CD8-positive, alpha-beta memory T cell (primary cell): ENCODE data around the gene OSGIN1. TPM values are rescaled to one million over a fixed set of nuclear protein-coding genes. Genes with fewer than 3 reads are reported as not detected.

ENCODE experiments used
- CTCF ChIA-PET: fragments of 350-600 bp; sonication (Branson Sonifier 250); formaldehyde crosslinking; loops from one replicate; lab custom pipeline; 2021; ENCODE audit warnings: antibody characterized with exemption; lab: Charles Lee
- POLR2A ChIA-PET: fragments of 350-600 bp; sonication (Branson Sonifier 250); formaldehyde crosslinking; loops from one replicate; lab custom pipeline; 2021; ENCODE audit warnings: antibody characterized with exemption; lab: Charles Lee
- DNase-seq, 5 donors: peaks; one replicate each; pipeline versions ENCODE4 v3.0.0 to v3.0.0-alpha.2; 2020 to 2022; ENCODE audit warnings: mixed read lengths in 1 of 5
- H3K27ac ChIP-seq: one replicate; pipeline ENCODE4 v1.7.0; 2013; ENCODE audit warnings: low read depth, mild to moderate bottlenecking, low read length, moderate library complexity
- H3K27me3 ChIP-seq: 2 replicates; pipeline ENCODE4 v1.7.0; 2013; ENCODE audit warnings: low read length, mild to moderate bottlenecking; ENCODE audit not compliant: insufficient read depth, poor library complexity, severe bottlenecking
- H3K36me3 ChIP-seq: 2 replicates; pipeline ENCODE4 v1.7.0; 2013; ENCODE audit warnings: mild to moderate bottlenecking, low read length, moderate library complexity; ENCODE audit not compliant: insufficient read depth
- H3K4me1 ChIP-seq: 2 replicates; pipeline ENCODE4 v1.7.0; 2013; ENCODE audit warnings: mild to moderate bottlenecking, low read length, moderate library complexity; ENCODE audit not compliant: insufficient read depth
- H3K4me3 ChIP-seq: 2 replicates; pipeline ENCODE4 v1.7.0; 2013; ENCODE audit warnings: mild to moderate bottlenecking, low read length
- H3K9me3 ChIP-seq: 2 replicates; pipeline ENCODE4 v1.7.0; 2013; ENCODE audit warnings: mild to moderate bottlenecking, low read length
- H3K27ac Mint-ChIP-seq, 8 donors: one replicate each; pipeline ENCODE4 v1.8.0; 2020 to 2021; ENCODE audit warnings: mixed read lengths in 8 of 8, mild to moderate bottlenecking in 6 of 8, inconsistent platforms in 3 of 8, moderate library complexity in 3 of 8
- H3K27me3 Mint-ChIP-seq, 2 donors: one replicate each; pipeline ENCODE4 v1.8.0; 2020 to 2021; ENCODE audit warnings: mixed read lengths in 2 of 2, mild to moderate bottlenecking in 1 of 2, moderate library complexity in 1 of 2
- H3K36me3 Mint-ChIP-seq, 3 donors: one replicate each; pipeline ENCODE4 v1.8.0; 2020 to 2021; ENCODE audit warnings: mixed read lengths in 3 of 3, inconsistent platforms in 1 of 3, mild to moderate bottlenecking in 1 of 3
- H3K4me1 Mint-ChIP-seq, 3 donors: one replicate each; pipeline ENCODE4 v1.8.0; 2020 to 2021; ENCODE audit warnings: mixed read lengths in 3 of 3, inconsistent platforms in 1 of 3, mild to moderate bottlenecking in 1 of 3
- H3K4me3 Mint-ChIP-seq, 7 donors: one replicate each; pipeline ENCODE4 v1.8.0; 2020 to 2021; ENCODE audit warnings: mixed read lengths in 7 of 7, mild to moderate bottlenecking in 6 of 7, moderate library complexity in 4 of 7, inconsistent platforms in 2 of 7
- H3K9me3 Mint-ChIP-seq, 5 donors: one replicate each; pipeline ENCODE4 v1.8.0; 2020 to 2022; ENCODE audit warnings: mixed read lengths in 5 of 5, mild to moderate bottlenecking in 3 of 5, moderate library complexity in 2 of 5, inconsistent platforms in 1 of 5
- polyA plus RNA-seq: library from polyadenylated mRNA; unstranded; fragments of 300-500 nt; fragmentation: Illumina TruSeq; gene quantifications from one replicate; pipeline ENCODE4 v1.2.3, GENCODE V29; 2021
- total RNA-seq, 2 experiments: library from RNA; stranded (reverse); gene quantifications; one replicate each; pipeline ENCODE4 v1.2.3, GENCODE V29; 2021

Gene OSGIN1
- total and polyA plus RNA-seq, 3 experiments from 2014 or later, result 0.21 to 0.86 (median 0.83) TPM

DNA sequence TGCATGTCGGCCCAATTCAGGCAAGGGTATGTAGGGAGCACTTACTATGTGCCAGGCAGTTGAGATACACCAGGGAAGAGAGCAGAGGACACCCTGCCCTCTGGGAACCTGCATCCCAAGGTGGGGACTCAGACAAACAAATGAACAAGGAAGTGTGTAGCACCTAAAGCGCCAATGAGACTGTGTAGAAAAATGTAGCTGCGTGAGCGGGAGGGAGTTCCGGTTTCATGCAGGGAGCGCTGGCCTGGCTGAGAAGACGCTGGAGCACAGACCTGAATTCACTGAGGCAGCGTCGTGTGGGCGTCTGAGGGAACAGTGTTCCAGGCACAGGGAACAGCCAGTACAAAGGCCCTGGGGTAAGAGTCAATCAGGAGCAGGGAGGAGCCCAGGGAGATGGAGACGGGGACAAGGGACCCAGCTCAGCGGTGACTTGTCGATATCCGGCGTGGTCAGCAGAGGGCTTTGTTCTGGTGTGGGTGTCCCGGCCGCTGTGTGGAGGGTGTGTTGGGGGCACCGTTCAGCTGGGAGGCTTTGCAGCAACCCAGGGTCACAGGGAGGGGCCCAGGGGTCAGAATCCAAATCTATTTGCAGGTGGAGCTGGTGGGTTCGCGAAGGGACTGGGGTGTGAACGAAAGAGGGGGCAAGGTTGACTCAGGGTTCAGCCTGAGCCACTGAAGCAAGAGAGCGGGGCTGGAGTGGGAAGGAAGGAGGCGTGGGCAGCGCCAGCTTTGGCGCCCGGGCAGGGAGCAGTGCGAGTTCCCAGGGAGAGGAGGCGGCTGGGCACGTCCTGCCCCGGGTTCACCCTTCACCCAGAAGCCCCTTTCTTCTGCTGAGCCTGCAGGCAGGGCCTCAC lies 17.8 kb upstream of the OSGIN1 start:
- no peak overlapping the region for H3K27ac ChIP-seq
- no peak overlapping the region for H3K27ac Mint-ChIP-seq
- no peaks in the 10 kb centered on the region for H3K4me1 ChIP-seq
- H3K27me3 ChIP-seq, result no peaks in the 10 kb centered on the region
- ChIA-PET POLR2A (no interaction called here), CTCF (interaction anchor here (1.2 kb wide), 1 partner anchor 12 kb away, joined by 3 read pairs; no protein-coding TSS in a partner anchor)
- peaks cover 4 to 7% of the 10 kb centered on the region in 2 donors for H3K27me3 Mint-ChIP-seq
- H3K4me3 ChIP-seq, result no peak overlapping the region
- H3K4me3 Mint-ChIP-seq, result no peak overlapping the region
- H3K36me3 Mint-ChIP-seq, result peaks cover 0 to 2% (median 0%) of the 10 kb centered on the region in 3 donors
- no peaks in the 10 kb centered on the region for H3K36me3 ChIP-seq
- no peaks in the 10 kb centered on the region for H3K9me3 Mint-ChIP-seq
- H3K9me3 ChIP-seq, result no peaks in the 10 kb centered on the region
- no peak for DNase-seq
- peaks cover 0 to 3% (median 0%) of the 10 kb centered on the region in 3 donors for H3K4me1 Mint-ChIP-seq

DNA sequence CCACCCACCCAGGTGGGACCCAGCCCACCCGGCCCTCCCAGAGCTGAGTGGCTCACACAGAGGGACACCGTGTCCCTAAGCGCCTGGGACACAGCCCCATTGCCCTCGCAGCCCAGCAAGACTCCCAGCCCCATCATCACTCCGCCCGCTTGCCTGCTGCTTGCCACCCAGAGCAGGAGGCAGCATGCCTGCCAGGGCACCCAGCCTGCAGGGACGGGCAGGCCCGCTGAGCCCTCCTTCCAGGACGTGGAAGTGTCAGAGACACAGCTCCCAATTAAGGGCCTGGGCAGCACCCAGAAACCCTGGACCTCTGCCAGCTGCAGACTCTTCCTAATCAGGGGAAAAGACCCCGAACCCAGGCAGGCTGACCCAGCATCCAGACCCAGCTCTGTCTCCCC lies 17.2 kb upstream of the OSGIN1 start:
- Mint-ChIP-seq H3K27me3 (peaks cover 4 to 7% of the 10 kb centered on the region in 2 donors), H3K4me3 (no peak overlapping the region), H3K9me3 (peaks cover 0 to 2% (median 0%) of the 10 kb centered on the region in 5 donors), H3K27ac (no peak overlapping the region), H3K4me1 (peaks cover 0 to 3% (median 0%) of the 10 kb centered on the region in 3 donors), H3K36me3 (peaks cover 0 to 2% (median 0%) of the 10 kb centered on the region in 3 donors)
- ChIA-PET POLR2A (no interaction called here), CTCF (interaction anchor here (1.2 kb wide), 1 partner anchor 11 kb away, joined by 3 read pairs; no protein-coding TSS in a partner anchor)
- H3K27ac ChIP-seq, result no peak overlapping the region
- H3K9me3 ChIP-seq, result no peaks in the 10 kb centered on the region
- H3K4me1 ChIP-seq, result no peaks in the 10 kb centered on the region
- no peak for DNase-seq
- no peaks in the 10 kb centered on the region for H3K27me3 ChIP-seq
- no peak overlapping the region for H3K4me3 ChIP-seq
- H3K36me3 ChIP-seq, result no peaks in the 10 kb centered on the region

DNA sequence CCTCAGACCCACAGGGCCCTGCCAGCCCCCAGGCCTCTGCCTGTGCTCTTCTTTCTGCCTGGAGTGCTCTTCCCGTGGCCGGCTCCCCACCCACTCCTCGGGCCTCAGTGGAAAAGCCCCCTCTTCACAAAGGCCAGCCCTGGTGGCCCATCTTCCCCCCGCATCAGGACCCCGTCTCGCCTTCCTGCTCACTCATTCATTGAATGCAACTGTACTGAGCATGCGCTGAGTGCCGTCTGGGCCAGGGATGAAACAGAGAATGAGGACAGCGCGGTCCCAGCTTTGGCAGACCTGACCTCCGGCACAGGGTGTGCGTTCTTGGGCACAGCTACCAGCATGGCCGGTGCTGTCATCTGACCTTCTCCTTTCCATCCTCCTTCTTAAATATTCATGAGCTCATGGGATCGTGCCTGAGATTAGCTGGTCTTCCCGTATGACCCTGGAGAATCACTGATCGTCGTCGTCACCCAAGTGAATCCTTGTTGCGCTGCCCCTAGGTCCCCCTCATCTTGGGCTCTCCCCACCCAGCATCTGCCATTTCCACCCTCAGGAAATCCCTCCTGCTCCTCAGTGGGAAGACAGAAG lies 16.4 kb upstream of the OSGIN1 start:
- no peaks in the 10 kb centered on the region for H3K9me3 ChIP-seq
- no peak for DNase-seq
- H3K27me3 ChIP-seq, result no peaks in the 10 kb centered on the region
- H3K36me3 ChIP-seq, result no peaks in the 10 kb centered on the region
- no peak overlapping the region for H3K4me3 ChIP-seq
- ChIA-PET CTCF (interaction anchor here (1.3 kb wide), 1 partner anchor 10 kb away, joined by 5 read pairs; no protein-coding TSS in a partner anchor), POLR2A (no interaction called here)
- Mint-ChIP-seq H3K27ac (no peak overlapping the region), H3K36me3 (peaks cover 0 to 2% (median 0%) of the 10 kb centered on the region in 3 donors), H3K4me3 (no peak overlapping the region), H3K9me3 (peaks cover 0 to 2% (median 0%) of the 10 kb centered on the region in 5 donors), H3K4me1 (peaks cover 0 to 3% (median 0%) of the 10 kb centered on the region in 3 donors), H3K27me3 (peaks cover 4 to 7% of the 10 kb centered on the region in 2 donors)
- no peak overlapping the region for H3K27ac ChIP-seq
- no peaks in the 10 kb centered on the region for H3K4me1 ChIP-seq

DNA sequence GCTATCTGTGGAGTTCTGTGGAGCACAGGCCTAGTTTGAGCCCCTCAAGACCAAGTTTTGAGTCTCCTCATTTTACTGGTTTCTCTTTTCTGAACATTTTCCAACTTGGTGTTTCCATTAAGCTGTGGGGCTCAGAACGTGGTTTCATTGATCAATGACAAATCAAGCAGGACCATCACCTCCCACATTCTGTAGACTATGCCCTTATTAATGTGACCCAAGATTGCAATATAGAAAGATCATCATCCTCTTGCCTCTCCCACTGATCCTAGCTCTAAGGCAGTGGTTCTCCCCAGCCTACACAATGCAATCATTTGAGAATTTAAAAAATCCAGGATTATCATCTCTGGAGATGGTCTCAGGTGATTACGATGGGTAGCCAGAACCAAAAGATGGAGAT lies 15.8 kb upstream of the OSGIN1 start:
- Mint-ChIP-seq H3K4me3 (no peak overlapping the region), H3K27ac (no peak overlapping the region)
- CTCF ChIA-PET, result interaction anchor here (0.8 to 1.3 kb wide), 2 partner anchors 11 to 19 kb away, joined by 4 to 5 read pairs; no protein-coding TSS in a partner anchor

DNA sequence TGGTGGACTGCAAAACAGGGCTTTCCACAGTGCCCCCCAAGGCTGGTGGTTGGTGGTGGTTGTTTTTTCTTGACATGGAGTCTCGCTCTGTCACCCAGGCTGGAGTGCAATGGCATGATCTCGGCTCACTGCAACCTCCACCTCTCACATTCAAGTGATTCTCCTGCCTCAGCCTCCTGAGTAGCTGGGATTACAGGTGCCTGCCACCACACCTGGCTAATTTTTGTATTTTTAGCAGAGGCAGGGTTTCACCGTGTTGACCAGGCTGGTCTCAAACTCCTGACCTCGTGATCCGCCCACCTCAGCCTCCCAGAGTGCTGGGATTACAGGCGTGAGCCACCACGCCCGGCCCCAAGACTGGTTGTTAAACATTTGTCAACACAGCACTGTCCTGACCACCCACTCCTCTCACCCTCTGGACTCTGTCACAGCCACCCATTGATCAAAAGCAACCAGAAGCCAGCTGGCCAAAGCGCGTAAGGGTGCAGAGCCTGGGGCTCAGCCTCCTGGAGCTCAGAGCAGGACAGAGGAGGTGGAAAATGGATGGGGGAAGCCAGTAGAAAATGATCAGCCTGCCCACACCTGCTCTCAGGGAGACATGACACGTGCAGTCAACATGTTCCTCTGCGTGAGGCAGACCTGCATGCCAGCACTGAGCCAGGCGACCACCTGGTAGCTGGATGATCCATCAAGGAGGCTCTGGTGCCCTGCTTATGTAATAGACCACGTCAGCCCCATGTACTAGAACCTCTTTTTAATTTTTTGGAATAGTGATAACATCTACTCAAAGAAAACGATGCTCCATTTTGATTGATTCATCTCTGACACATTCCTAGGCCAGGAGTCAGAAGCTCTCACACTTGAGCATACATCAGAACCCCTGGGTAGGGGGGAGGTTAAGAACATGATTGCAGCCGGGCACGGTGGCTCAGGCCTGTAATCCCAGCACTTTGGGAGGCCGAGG lies 14.8 kb upstream of the OSGIN1 start:
- no peak overlapping the region for H3K27ac ChIP-seq
- Mint-ChIP-seq H3K4me1 (peaks cover 0 to 3% (median 0%) of the 10 kb centered on the region in 3 donors), H3K9me3 (peaks cover 0 to 2% (median 0%) of the 10 kb centered on the region in 5 donors), H3K36me3 (peaks cover 0 to 2% (median 0%) of the 10 kb centered on the region in 3 donors), H3K27ac (no peak overlapping the region), H3K27me3 (peaks cover 4 to 7% of the 10 kb centered on the region in 2 donors), H3K4me3 (no peak overlapping the region)
- H3K27me3 ChIP-seq, result no peaks in the 10 kb centered on the region
- H3K9me3 ChIP-seq, result no peaks in the 10 kb centered on the region
- H3K4me1 ChIP-seq, result no peaks in the 10 kb centered on the region
- POLR2A ChIA-PET, result no interaction called here
- CTCF ChIA-PET, result interaction anchor here (0.8 to 1.3 kb wide), 2 partner anchors 11 to 18 kb away, joined by 4 to 5 read pairs; no protein-coding TSS in a partner anchor
- no peak overlapping the region for H3K4me3 ChIP-seq
- no peaks in the 10 kb centered on the region for H3K36me3 ChIP-seq
- DNase-seq, result no peak

More for the DNA sequence above, 15.8 kb upstream of the OSGIN1 start:
- H3K36me3 ChIP-seq, result no peaks in the 10 kb centered on the region
- no peaks in the 10 kb centered on the region for H3K27me3 ChIP-seq
- peaks cover 4 to 7% of the 10 kb centered on the region in 2 donors for H3K27me3 Mint-ChIP-seq
- H3K9me3 Mint-ChIP-seq, result peaks cover 0 to 2% (median 0%) of the 10 kb centered on the region in 5 donors
- H3K4me1 Mint-ChIP-seq, result peaks cover 0 to 3% (median 0%) of the 10 kb centered on the region in 3 donors
- no peaks in the 10 kb centered on the region for H3K4me1 ChIP-seq
- H3K4me3 ChIP-seq, result no peak overlapping the region
- no peak overlapping the region for H3K27ac ChIP-seq
- DNase-seq, result no peak
- H3K9me3 ChIP-seq, result no peaks in the 10 kb centered on the region
- peaks cover 0 to 2% (median 0%) of the 10 kb centered on the region in 3 donors for H3K36me3 Mint-ChIP-seq
- POLR2A ChIA-PET, result no interaction called here

DNA sequence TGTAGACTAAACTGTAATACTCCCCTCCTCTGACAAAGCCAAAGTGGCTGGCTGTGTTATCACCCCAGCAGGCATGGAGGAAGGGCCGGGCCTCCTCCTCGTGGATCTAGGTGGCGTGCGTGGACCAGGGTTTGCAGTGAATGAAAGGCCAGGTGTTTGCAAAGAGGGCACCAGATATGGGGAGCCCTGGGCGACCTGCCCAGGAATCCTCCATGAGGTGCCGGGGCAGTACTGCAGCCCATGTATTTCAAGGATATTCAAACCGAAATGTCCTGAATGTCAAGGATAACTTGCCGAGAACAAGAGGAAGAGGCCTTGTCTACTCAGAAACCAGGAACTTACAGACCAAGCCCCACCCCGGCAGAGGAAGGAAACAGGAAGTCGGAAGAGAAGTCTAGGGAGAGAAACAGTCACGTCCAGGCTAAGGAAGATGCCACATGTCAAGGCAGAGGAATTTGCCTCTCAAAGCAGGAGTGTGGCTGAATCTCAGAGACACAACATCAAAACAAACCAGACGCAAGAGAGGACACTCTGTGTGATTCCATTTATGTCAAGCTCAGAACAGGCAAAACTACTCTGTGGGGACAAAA lies 13.7 kb upstream of the OSGIN1 start:
- peak overlapping the region in 1 of 8 donors; percentile 23 for H3K27ac Mint-ChIP-seq
- H3K4me1 ChIP-seq, result no peaks in the 10 kb centered on the region
- peaks cover 0 to 2% (median 0%) of the 10 kb centered on the region in 3 donors for H3K36me3 Mint-ChIP-seq
- ChIA-PET CTCF (no interaction called here), POLR2A (no interaction called here)
- H3K4me1 Mint-ChIP-seq, result peaks cover 0 to 3% (median 0%) of the 10 kb centered on the region in 3 donors
- no peak overlapping the region for H3K4me3 Mint-ChIP-seq
- no peak overlapping the region for H3K27ac ChIP-seq
- no peak for DNase-seq
- H3K27me3 ChIP-seq, result no peaks in the 10 kb centered on the region
- peaks cover 4 to 6% of the 10 kb centered on the region in 2 donors for H3K27me3 Mint-ChIP-seq
- no peak overlapping the region for H3K4me3 ChIP-seq
- no peaks in the 10 kb centered on the region for H3K9me3 ChIP-seq
- H3K9me3 Mint-ChIP-seq, result peaks cover 0 to 2% (median 0%) of the 10 kb centered on the region in 5 donors
- no peaks in the 10 kb centered on the region for H3K36me3 ChIP-seq

DNA sequence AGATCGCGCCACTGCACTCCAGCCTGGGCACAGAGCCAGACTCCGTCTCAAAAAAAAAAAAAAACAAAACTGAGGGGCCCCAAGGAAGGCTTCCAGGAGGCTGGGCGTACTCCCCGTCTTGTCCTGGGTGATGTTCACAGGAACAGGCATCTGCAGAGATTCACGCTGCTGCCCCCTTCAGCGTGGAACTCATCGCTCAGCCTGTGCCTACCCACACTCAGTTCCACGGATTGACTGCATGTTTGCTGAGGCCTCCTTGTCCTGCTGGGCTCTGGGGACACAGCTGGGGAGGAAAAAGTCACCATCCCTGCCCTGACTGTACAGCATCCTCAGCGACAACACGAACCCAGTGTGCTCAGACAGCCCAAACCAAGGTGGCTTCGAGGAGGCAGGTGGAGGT lies 12.9 kb upstream of the OSGIN1 start:
- H3K9me3 ChIP-seq, result no peaks in the 10 kb centered on the region
- no peaks in the 10 kb centered on the region for H3K27me3 ChIP-seq
- no peaks in the 10 kb centered on the region for H3K4me1 ChIP-seq
- H3K4me3 ChIP-seq, result no peak overlapping the region
- H3K27ac ChIP-seq, result no peak overlapping the region
- POLR2A ChIA-PET, result no interaction called here
- no peaks in the 10 kb centered on the region for H3K36me3 ChIP-seq
- H3K27me3 Mint-ChIP-seq, result peaks cover 4% of the 10 kb centered on the region in 2 donors
- no peak for DNase-seq
- no peaks in the 10 kb centered on the region for H3K36me3 Mint-ChIP-seq
- H3K9me3 Mint-ChIP-seq, result peaks cover 0 to 2% (median 0%) of the 10 kb centered on the region in 5 donors
- peaks cover 0 to 3% (median 0%) of the 10 kb centered on the region in 3 donors for H3K4me1 Mint-ChIP-seq
- no peak overlapping the region for H3K27ac Mint-ChIP-seq
- no peak overlapping the region for H3K4me3 Mint-ChIP-seq
- CTCF ChIA-PET, result no interaction called here
